ENCODE data around the gene FBXO45. TPM values are rescaled to one million over a fixed set of nuclear protein-coding genes. Genes with fewer than 3 reads are reported as not detected.

Gene FBXO45
- total and polyA plus RNA-seq, 2 of the 4 experiments (the other 2 are of a cell fraction): 3.8 to 5.0 TPM

GRCh38 chr3:196604548-196604947, 36.1 kb downstream of the FBXO45 start:
- CTCF ChIA-PET: no interaction called here
- Histone ChIP-seq H2AFZ (replicated peaks; ENCODE audit: low read length, poor library complexity) (no peak overlapping the region), H3K23ac (ENCODE audit: low read depth, low read length) (no peak overlapping the region), H3K27ac (ENCODE audit: insufficient read depth, low read length) (no peak overlapping the region), H4K5ac (ENCODE audit: low read depth, low read length) (no peak overlapping the region), H3K4me3 (ENCODE audit: insufficient read depth, low read depth, low read length) (no peak overlapping the region), H3K4me1 (ENCODE audit: control insufficient read depth, insufficient read depth, low read length) (no peaks in the 10 kb centered on the region), H2BK5ac (ENCODE audit: low read depth, low read length, poor library complexity, severe bottlenecking) (no peak overlapping the region), H3K27me3 (ENCODE audit: control insufficient read depth, insufficient read depth, low read length) (peaks cover 15% of the 10 kb centered on the region), H2BK20ac (ENCODE audit: low read depth, low read length) (no peak overlapping the region), H3K9me3 (ENCODE audit: control insufficient read depth, insufficient read depth, low read length) (no peaks in the 10 kb centered on the region), H3K14ac (replicated peaks; ENCODE audit: low read depth, low read length) (no peak overlapping the region), H3K9ac (ENCODE audit: low read depth, low read length) (no peak overlapping the region), H2BK120ac (ENCODE audit: low read depth, low read length) (no peak overlapping the region), H3K4ac (ENCODE audit: low read depth, low read length) (no peak overlapping the region), H4K20me1 (ENCODE audit: insufficient read depth, low read length) (no peaks in the 10 kb centered on the region), H4K8ac (ENCODE audit: low read depth in 2 of 2, low read length in 2 of 2) (no peak overlapping the region), H3K56ac (ENCODE audit: extremely low read depth, insufficient read depth, low read length) (no peak overlapping the region), H3K79me1 (ENCODE audit: low read depth in 1 of 2, low read length in 2 of 2) (no peaks in the 10 kb centered on the region), H3K36me3 (ENCODE audit: control insufficient read depth, insufficient read depth, low read length) (no peaks in the 10 kb centered on the region), H2BK15ac (ENCODE audit: low read depth, low read length) (no peak overlapping the region), H3K18ac (ENCODE audit: low read depth, low read length) (no peak overlapping the region), H3K4me2 (ENCODE audit: low read depth, low read length) (no peak overlapping the region), H2AK5ac (ENCODE audit: low read depth, low read length) (no peak overlapping the region), H3K9me1 (ENCODE audit: insufficient read depth, low read length) (no peaks in the 10 kb centered on the region), H4K91ac (ENCODE audit: insufficient read depth, low read depth, low read length) (no peak overlapping the region), H2AK9ac (replicated peaks; ENCODE audit: low read depth, low read length, poor library complexity) (no peak overlapping the region)
- no peak for ATAC-seq (ENCODE audit: low read depth)
- in situ Hi-C loops (cut with MboI; ENCODE audit: low sequenced_read_pairs) (loop anchor here (25.0 kb wide), 1 partner anchor 358 kb away; the partner anchor contains the start of gene PIGZ), intact Hi-C loops (cut with micrococcal nuclease) (loop anchor here (10.0 kb wide), 1 partner anchor 340 kb away; the partner anchor contains the start of gene NCBP2), dilution Hi-C loops (cut with HindIII; ENCODE audit: low sequenced_read_pairs, unreplicated experiment) (no loop called here)
- no peak for DNase-seq
- POLR2A ChIA-PET (ENCODE audit: unreplicated experiment): no interaction called here
- no peak for TF ChIP-seq RAD21 (IDR thresholded peaks at IDR 0.05; ENCODE audit: low read length)
- no peak for TF ChIP-seq CHD1 (IDR thresholded peaks at IDR 0.05; ENCODE audit: low read depth, low read length)
- TF ChIP-seq MAFK (IDR thresholded peaks at IDR 0.05; ENCODE audit: low read depth, low read length): no peak
- no peak for TF ChIP-seq USF2 (IDR thresholded peaks at IDR 0.05; ENCODE audit: low read depth, low read length)
- TF ChIP-seq NFE2L2 (IDR thresholded peaks at IDR 0.05; ENCODE audit: low read depth, low read length): no peak
- TF ChIP-seq RCOR1 (IDR thresholded peaks at IDR 0.05; ENCODE audit: insufficient replicate concordance, low read length): no peak
- TF ChIP-seq ELK1 (IDR thresholded peaks at IDR 0.05; ENCODE audit: borderline replicate concordance, low read depth, low read length): no peak
- no peak for TF ChIP-seq MAZ (IDR thresholded peaks at IDR 0.05; ENCODE audit: borderline replicate concordance, low read depth, low read length)
- no peak for TF ChIP-seq RFX5 (IDR thresholded peaks at IDR 0.05; ENCODE audit: low read depth, low read length)
- no peak for TF ChIP-seq MXI1 (IDR thresholded peaks at IDR 0.05; ENCODE audit: borderline replicate concordance, low read depth, low read length)
- no TSS peak for BruUV-seq (replicated peaks)
- WGBS, 2 experiments (ENCODE audit: extremely low coverage in 2 of 2, insufficient read length in 1 of 2): 55% methylated on average over 4 of the region's 13 CpGs; no CpG with 5 or more reads in 1 of the 2 experiments
